Caco-2 (cell line): ENCODE results near the gene ATXN1. TPM values are rescaled to one million over a fixed set of nuclear protein-coding genes. Genes with fewer than 3 reads are reported as not detected.
"Not testable (repeated sequence)": the region's sequence is repeated elsewhere in the genome, so short reads cannot be mapped to it uniquely, and the experiment has no call there.

ENCODE experiments used
- BruUV-seq: library from RNA; stranded (reverse); fragments of 400-500 nt; replicated peaks from 2 replicates; lab custom pipeline; 2021; lab: Mats Ljungman, UMichigan
- CTCF ChIA-PET: fragments of 300-600 bp; sonication (Branson Sonifier 250); formaldehyde crosslinking; loops from one replicate; lab custom pipeline; 2022; ENCODE audit warnings: antibody characterized with exemption; lab: Charles Lee
- POLR2A ChIA-PET: fragments of 300-600 bp; sonication (Branson Sonifier 250); formaldehyde crosslinking; loops from one replicate; lab custom pipeline; 2022; ENCODE audit warnings: antibody characterized with exemption; lab: Charles Lee
- DNase-seq, 2 experiments: peaks; one replicate each; pipeline versions ENCODE4 v3.0.0 to v3.0.0-alpha.2; 2020 to 2022
- H3K27me3 ChIP-seq: replicated peaks from 2 replicates; pipeline ENCODE4 v1.6.0; 2011; ENCODE audit warnings: low read length; ENCODE audit not compliant: control insufficient read depth, insufficient read depth
- H3K36me3 ChIP-seq: 2 replicates; pipeline ENCODE4 v1.5.1; 2011; ENCODE audit warnings: low read length; ENCODE audit not compliant: control insufficient read depth, insufficient read depth
- H3K4me1 ChIP-seq: fragments of 250-450 bp; sonication (Bioruptor Pico); 2 replicates; pipeline ENCODE4 v1.5.1; 2020; ENCODE audit warnings: mild to moderate bottlenecking
- H3K4me3 ChIP-seq: 2 replicates; pipeline ENCODE4 v1.5.1; 2011; ENCODE audit warnings: low read depth, mild to moderate bottlenecking, control low read depth, low read length
- H3K9me3 ChIP-seq: fragments of 250-450 bp; sonication (Bioruptor Pico); 2 replicates; pipeline ENCODE4 v1.5.1; 2020; ENCODE audit warnings: mild to moderate bottlenecking, moderate library complexity
- H3K27ac Mint-ChIP-seq: one replicate; pipeline ENCODE4 v1.8.0; 2022; ENCODE audit warnings: mixed read lengths; ENCODE audit not compliant: unreplicated experiment
- H3K27me3 Mint-ChIP-seq: one replicate; pipeline ENCODE4 v1.8.0; 2022; ENCODE audit warnings: mixed read lengths; ENCODE audit not compliant: insufficient read depth, unreplicated experiment
- H3K36me3 Mint-ChIP-seq: one replicate; pipeline ENCODE4 v1.8.0; 2022; ENCODE audit warnings: mild to moderate bottlenecking, mixed read lengths; ENCODE audit not compliant: insufficient read depth, unreplicated experiment
- H3K4me1 Mint-ChIP-seq: one replicate; pipeline ENCODE4 v1.8.0; 2022; ENCODE audit warnings: low read depth, mixed read lengths; ENCODE audit not compliant: unreplicated experiment
- H3K4me3 Mint-ChIP-seq: one replicate; pipeline ENCODE4 v1.8.0; 2022; ENCODE audit warnings: mild to moderate bottlenecking, moderate library complexity, mixed read lengths; ENCODE audit not compliant: unreplicated experiment
- H3K9me3 Mint-ChIP-seq: one replicate; pipeline ENCODE4 v1.8.0; 2022; ENCODE audit warnings: mixed read lengths; ENCODE audit not compliant: unreplicated experiment
- intact Hi-C: fragments of 100-400 bp; cut with micrococcal nuclease; formaldehyde crosslinking; loops from one replicate; pipeline ENCODE4 v1.10.0; 2022; ENCODE audit not compliant: unreplicated experiment
- total RNA-seq: library from RNA; stranded (reverse); gene quantifications from 2 replicates; pipeline ENCODE4 v1.2.3, GENCODE V29; 2022
- TF ChIP-seq, protein P1 (sequence below), 2 experiments: fragments of 200-600 bp in 1 of 2; IDR thresholded peaks; 1 replicate in 1 of 2; 2 replicates in 1 of 2; pipeline versions ENCODE4 v1.5.1 to v1.8.0; 2011 to 2022; ENCODE audit warnings: antibody characterized with exemption in 1 of 2, control low read depth in 1 of 2, inconsistent platforms in 1 of 2, low read depth in 1 of 2, low read length in 1 of 2, mild to moderate bottlenecking in 1 of 2, moderate library complexity in 1 of 2; ENCODE audit not compliant: insufficient read depth in 1 of 2, severe bottlenecking in 1 of 2, unreplicated experiment in 1 of 2

Gene ATXN1
- total RNA-seq, 1 experiment from 2014 or later: 14.2 TPM

GRCh38 chr6:16272201-16272600, 489.1 kb downstream of the ATXN1 start:
- Mint-ChIP-seq H3K4me3 (no peak overlapping the region), H3K27me3 (no peaks in the 10 kb centered on the region), H3K36me3 (no peaks in the 10 kb centered on the region), H3K9me3 (no peaks in the 10 kb centered on the region), H3K4me1 (peaks cover 6% of the 10 kb centered on the region), H3K27ac (no peak overlapping the region)
- POLR2A ChIA-PET: no interaction called here
- H3K4me1 ChIP-seq: peaks cover 7% of the 10 kb centered on the region; the same call in 1 of the 2 replicates
- TF ChIP-seq, protein P1, sequence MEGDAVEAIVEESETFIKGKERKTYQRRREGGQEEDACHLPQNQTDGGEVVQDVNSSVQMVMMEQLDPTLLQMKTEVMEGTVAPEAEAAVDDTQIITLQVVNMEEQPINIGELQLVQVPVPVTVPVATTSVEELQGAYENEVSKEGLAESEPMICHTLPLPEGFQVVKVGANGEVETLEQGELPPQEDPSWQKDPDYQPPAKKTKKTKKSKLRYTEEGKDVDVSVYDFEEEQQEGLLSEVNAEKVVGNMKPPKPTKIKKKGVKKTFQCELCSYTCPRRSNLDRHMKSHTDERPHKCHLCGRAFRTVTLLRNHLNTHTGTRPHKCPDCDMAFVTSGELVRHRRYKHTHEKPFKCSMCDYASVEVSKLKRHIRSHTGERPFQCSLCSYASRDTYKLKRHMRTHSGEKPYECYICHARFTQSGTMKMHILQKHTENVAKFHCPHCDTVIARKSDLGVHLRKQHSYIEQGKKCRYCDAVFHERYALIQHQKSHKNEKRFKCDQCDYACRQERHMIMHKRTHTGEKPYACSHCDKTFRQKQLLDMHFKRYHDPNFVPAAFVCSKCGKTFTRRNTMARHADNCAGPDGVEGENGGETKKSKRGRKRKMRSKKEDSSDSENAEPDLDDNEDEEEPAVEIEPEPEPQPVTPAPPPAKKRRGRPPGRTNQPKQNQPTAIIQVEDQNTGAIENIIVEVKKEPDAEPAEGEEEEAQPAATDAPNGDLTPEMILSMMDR (IDR thresholded peaks at IDR 0.05; ENCODE audit: insufficient read depth in 1 of 2, low read depth in 1 of 2, low read length in 1 of 2, severe bottlenecking in 1 of 2, unreplicated experiment in 1 of 2): no peak
- CTCF ChIA-PET: no interaction called here
- no peaks in the 10 kb centered on the region for H3K36me3 ChIP-seq
- intact Hi-C loops: no loop called here
- no peaks in the 10 kb centered on the region for H3K27me3 ChIP-seq
- H3K4me3 ChIP-seq: no peak overlapping the region
- BruUV-seq: no TSS peak
- DNase-seq: no peak
- no peaks in the 10 kb centered on the region for H3K9me3 ChIP-seq

DNA sequence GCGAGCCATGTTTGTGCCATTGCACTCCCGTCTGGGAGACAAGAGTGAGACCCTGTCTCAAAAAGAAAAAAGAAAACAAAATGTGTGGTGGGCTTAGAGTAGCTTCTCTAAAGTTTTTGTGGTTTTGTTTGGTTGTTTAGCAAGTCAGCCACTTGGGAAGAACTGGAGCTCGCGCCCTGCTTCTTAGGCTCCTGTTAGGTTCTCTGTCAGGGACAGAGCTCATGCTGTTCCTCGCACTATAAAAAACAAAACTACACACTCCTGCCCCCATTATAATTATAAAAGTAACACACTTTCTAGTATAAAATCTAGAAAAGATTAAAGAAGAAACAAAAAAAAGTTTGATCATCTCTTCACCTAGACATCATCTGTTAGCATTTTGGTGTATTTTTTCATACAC, 489.8 kb downstream of the ATXN1 start:
- no peaks in the 10 kb centered on the region for H3K9me3 ChIP-seq
- H3K4me3 ChIP-seq: no peak overlapping the region
- intact Hi-C loops: no loop called here
- Mint-ChIP-seq H3K4me1 (no peaks in the 10 kb centered on the region), H3K27ac (no peak overlapping the region), H3K9me3 (no peaks in the 10 kb centered on the region), H3K36me3 (no peaks in the 10 kb centered on the region), H3K27me3 (no peaks in the 10 kb centered on the region), H3K4me3 (no peak overlapping the region)
- ChIA-PET CTCF (no interaction called here), POLR2A (no interaction called here)
- DNase-seq: no peak
- H3K36me3 ChIP-seq: no peaks in the 10 kb centered on the region
- no TSS peak for BruUV-seq
- no peaks in the 10 kb centered on the region for H3K27me3 ChIP-seq
- TF ChIP-seq, protein P1 (IDR thresholded peaks at IDR 0.05; ENCODE audit: insufficient read depth in 1 of 2, low read depth in 1 of 2, low read length in 1 of 2, severe bottlenecking in 1 of 2, unreplicated experiment in 1 of 2): no peak
- no peaks in the 10 kb centered on the region; the same call in 1 of the 2 replicates for H3K4me1 ChIP-seq

DNA sequence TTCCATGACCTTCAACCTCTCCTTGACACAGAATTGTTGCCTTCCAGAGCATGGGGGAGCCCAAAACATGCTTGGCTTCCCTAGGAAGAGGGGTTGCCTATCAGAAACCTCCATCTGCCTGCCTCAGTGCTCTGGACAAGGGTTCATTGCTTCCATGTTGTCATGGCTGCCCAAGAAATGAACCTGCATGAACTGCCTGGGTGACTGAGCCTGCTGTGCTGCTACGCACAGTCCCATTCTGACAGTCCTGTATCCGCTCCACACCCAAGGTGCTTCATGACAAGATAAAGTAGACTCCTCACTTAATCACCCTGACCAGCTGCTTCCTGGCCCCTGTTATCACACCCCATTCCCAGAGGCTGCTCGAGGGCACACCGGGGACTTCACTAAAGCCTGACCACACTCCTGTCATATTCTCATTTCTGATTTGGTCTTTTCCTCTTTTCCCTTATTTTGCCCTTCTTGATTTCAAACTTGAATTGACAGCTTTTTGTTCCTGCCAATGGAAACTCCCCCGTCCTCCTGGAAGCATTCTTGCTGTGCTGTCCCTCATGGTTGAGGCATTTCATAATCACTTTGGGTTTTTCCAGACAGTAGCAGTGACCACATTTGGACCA, 491.0 kb downstream of the ATXN1 start:
- no peaks in the 10 kb centered on the region for H3K36me3 Mint-ChIP-seq
- H3K9me3 Mint-ChIP-seq: no peaks in the 10 kb centered on the region
- no peaks in the 10 kb centered on the region for H3K9me3 ChIP-seq
- TF ChIP-seq, protein P1 (IDR thresholded peaks at IDR 0.05; ENCODE audit: insufficient read depth in 1 of 2, low read depth in 1 of 2, low read length in 1 of 2, severe bottlenecking in 1 of 2, unreplicated experiment in 1 of 2): no peak
- no peak for DNase-seq
- H3K4me1 ChIP-seq: no peaks in the 10 kb centered on the region
- H3K4me3 ChIP-seq: no peak overlapping the region
- no peaks in the 10 kb centered on the region for H3K27me3 Mint-ChIP-seq
- intact Hi-C loops: no loop called here
- no peak overlapping the region for H3K4me3 Mint-ChIP-seq
- ChIA-PET CTCF (no interaction called here), POLR2A (no interaction called here)
- H3K36me3 ChIP-seq: no peaks in the 10 kb centered on the region
- no peaks in the 10 kb centered on the region for H3K4me1 Mint-ChIP-seq
- H3K27ac Mint-ChIP-seq: no peak overlapping the region
- BruUV-seq: no TSS peak
- no peaks in the 10 kb centered on the region for H3K27me3 ChIP-seq

GRCh38 chr6:16269442-16270070, 491.7 kb downstream of the ATXN1 start:
- intact Hi-C loops, H3K27me3 Mint-ChIP-seq, H3K4me1 ChIP-seq, H3K36me3 Mint-ChIP-seq, H3K9me3 Mint-ChIP-seq, POLR2A ChIA-PET, H3K27me3 ChIP-seq, H3K4me3 ChIP-seq, H3K4me1 Mint-ChIP-seq, H3K9me3 ChIP-seq, H3K36me3 ChIP-seq, H3K4me3 Mint-ChIP-seq, CTCF ChIA-PET, BruUV-seq, H3K27ac Mint-ChIP-seq, DNase-seq: not testable (repeated sequence)
